Stimulated activated naive CD8-positive, alpha-beta T cell treated with anti-CD3 and anti-CD28 coated beads, Interleukin-15, Interleukin-2, amounts not matched to agents 100 ng/mL and 50 ng/mL, for 24 hours (primary cell): ENCODE measurements around the gene DNAH10.

Experiments
- H3K27ac Mint-ChIP-seq: one replicate; pipeline ENCODE4 v1.8.0; 2021; ENCODE audit warnings: mild to moderate bottlenecking, mixed read lengths
- H3K27me3 Mint-ChIP-seq: one replicate; pipeline ENCODE4 v1.8.0; 2021; ENCODE audit warnings: mixed read lengths
- H3K36me3 Mint-ChIP-seq: one replicate; pipeline ENCODE4 v1.8.0; 2021; ENCODE audit warnings: low read depth, mixed read lengths
- H3K4me1 Mint-ChIP-seq: one replicate; pipeline ENCODE4 v1.8.0; 2021; ENCODE audit warnings: low read depth, mixed read lengths
- H3K4me3 Mint-ChIP-seq: one replicate; pipeline ENCODE4 v1.8.0; 2021; ENCODE audit warnings: mild to moderate bottlenecking, mixed read lengths
- H3K9me3 Mint-ChIP-seq: one replicate; pipeline ENCODE4 v1.8.0; 2021; ENCODE audit warnings: mixed read lengths

Gene DNAH10

GRCh38 chr12:123890536-123890902 is 128.4 kb downstream of the DNAH10 start:
- Mint-ChIP-seq H3K4me3 (no peak overlapping the region), H3K36me3 (no peaks in the 10 kb centered on the region), H3K4me1 (no peaks in the 10 kb centered on the region), H3K27me3 (peaks cover 6% of the 10 kb centered on the region), H3K9me3 (no peaks in the 10 kb centered on the region), H3K27ac (peak overlapping the region; percentile 4)

DNA sequence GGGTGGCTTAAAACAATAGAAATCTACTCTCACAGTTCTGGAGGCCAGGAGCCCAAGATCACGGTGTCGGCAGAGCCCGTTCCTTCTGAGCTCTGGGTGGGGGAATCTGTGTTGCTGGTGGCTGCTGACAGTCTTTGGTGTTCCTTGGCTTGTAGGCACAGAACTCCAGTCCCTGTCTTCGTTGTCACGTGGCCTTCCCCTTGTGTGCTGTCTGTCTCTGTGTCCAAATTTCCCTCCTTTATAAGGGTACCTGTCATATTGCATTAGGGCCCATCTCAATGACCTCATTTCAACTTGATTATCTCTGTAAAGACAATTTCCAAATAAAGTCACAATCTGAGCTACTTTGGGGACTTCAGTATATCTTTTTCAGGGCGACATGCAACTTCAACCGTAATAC is 128.9 kb downstream of the DNAH10 start:
- Mint-ChIP-seq H3K9me3 (no peaks in the 10 kb centered on the region), H3K4me3 (no peak overlapping the region), H3K36me3 (no peaks in the 10 kb centered on the region), H3K27ac (no peak overlapping the region), H3K4me1 (no peaks in the 10 kb centered on the region), H3K27me3 (peaks cover 5% of the 10 kb centered on the region)

DNA sequence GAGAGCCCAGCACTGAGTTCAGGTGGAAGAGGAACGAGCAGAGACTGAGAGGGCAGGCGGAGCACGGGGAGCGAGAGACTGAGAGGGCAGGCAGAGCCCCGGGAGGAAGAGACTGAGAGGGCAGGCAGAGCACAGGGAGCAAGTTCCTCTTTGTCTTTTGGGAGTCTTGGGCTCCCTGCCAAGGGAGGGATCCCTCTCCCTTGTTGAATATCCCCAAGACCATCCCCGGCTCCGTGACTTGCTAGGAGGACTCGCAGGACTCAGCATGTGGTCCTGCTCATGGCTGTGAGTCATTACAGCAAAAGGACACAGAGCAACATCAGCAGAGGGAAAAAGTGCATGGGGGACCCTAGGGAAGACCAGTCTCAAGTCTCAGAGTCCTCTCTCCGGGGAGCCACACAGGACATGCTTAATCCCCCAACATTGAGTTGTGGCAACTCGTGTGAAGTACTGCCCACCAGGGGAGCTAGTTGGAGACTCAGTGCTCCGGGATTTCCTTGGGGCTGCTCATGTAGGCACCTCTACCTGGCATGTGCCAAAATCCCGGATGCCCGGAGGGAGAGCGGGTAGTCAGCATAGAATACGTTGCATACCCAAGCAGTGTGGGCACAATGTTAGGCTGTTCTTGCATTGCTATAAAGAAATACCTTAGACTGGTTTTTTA is 129.5 kb downstream of the DNAH10 start:
- Mint-ChIP-seq H3K4me1 (no peaks in the 10 kb centered on the region), H3K36me3 (no peaks in the 10 kb centered on the region), H3K9me3 (no peaks in the 10 kb centered on the region), H3K4me3 (no peak overlapping the region), H3K27ac (no peak overlapping the region), H3K27me3 (no peaks in the 10 kb centered on the region)

- no peak overlapping the region for H3K27ac Mint-ChIP-seq
- no peaks in the 10 kb centered on the region for H3K4me1 Mint-ChIP-seq
Measured at GRCh38 chr12:123892180-123892559, 130.1 kb downstream of the DNAH10 start.

GRCh38 chr12:123892853-123893252 is 130.8 kb downstream of the DNAH10 start:
- Mint-ChIP-seq H3K36me3 (no peaks in the 10 kb centered on the region), H3K27ac (no peak overlapping the region), H3K4me3 (no peak overlapping the region), H3K9me3 (no peaks in the 10 kb centered on the region), H3K4me1 (no peaks in the 10 kb centered on the region), H3K27me3 (no peaks in the 10 kb centered on the region)

More at GRCh38 chr12:123892180-123892559, 130.1 kb downstream of the DNAH10 start:
- Mint-ChIP-seq H3K27me3 (no peaks in the 10 kb centered on the region), H3K36me3 (no peaks in the 10 kb centered on the region), H3K9me3 (no peaks in the 10 kb centered on the region), H3K4me3 (no peak overlapping the region)

GRCh38 chr12:123893276-123893675 is 131.2 kb downstream of the DNAH10 start:
- H3K27me3 Mint-ChIP-seq, result no peaks in the 10 kb centered on the region
- no peaks in the 10 kb centered on the region for H3K9me3 Mint-ChIP-seq
- H3K27ac Mint-ChIP-seq, result no peak overlapping the region
- no peaks in the 10 kb centered on the region for H3K4me1 Mint-ChIP-seq
- H3K36me3 Mint-ChIP-seq, result no peaks in the 10 kb centered on the region
- no peak overlapping the region for H3K4me3 Mint-ChIP-seq

DNA sequence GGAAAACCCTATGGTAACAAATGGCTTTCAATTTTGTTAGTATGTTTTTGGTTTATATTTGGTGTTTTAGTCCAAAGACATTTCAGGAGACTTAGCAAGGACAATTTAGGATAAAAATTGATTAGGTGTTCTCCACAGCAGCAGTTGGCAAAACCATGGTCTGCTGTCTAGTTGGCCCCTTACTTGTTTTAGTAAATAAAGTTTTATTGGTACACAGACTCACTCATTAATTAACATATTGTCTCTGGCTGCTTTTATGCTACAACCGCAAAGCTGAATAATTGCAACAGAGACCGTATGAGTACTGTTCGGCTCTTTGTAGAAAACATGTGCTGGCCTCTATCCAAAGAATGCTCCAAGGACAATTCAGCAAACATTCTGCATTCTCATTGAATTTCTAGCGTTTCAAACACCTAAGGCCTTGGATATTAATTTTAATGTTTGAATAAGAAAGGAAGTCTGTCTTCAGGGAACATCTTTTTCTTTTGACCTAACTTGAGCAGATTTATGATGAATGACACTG is 132.8 kb downstream of the DNAH10 start:
- Mint-ChIP-seq H3K36me3 (no peaks in the 10 kb centered on the region), H3K27me3 (no peaks in the 10 kb centered on the region), H3K4me3 (no peak overlapping the region), H3K9me3 (no peaks in the 10 kb centered on the region), H3K4me1 (no peaks in the 10 kb centered on the region), H3K27ac (no peak overlapping the region)

GRCh38 chr12:123895451-123895850 is 133.3 kb downstream of the DNAH10 start:
- Mint-ChIP-seq H3K36me3 (no peaks in the 10 kb centered on the region), H3K9me3 (no peaks in the 10 kb centered on the region), H3K4me3 (no peak overlapping the region), H3K4me1 (no peaks in the 10 kb centered on the region), H3K27ac (no peak overlapping the region), H3K27me3 (no peaks in the 10 kb centered on the region)

DNA sequence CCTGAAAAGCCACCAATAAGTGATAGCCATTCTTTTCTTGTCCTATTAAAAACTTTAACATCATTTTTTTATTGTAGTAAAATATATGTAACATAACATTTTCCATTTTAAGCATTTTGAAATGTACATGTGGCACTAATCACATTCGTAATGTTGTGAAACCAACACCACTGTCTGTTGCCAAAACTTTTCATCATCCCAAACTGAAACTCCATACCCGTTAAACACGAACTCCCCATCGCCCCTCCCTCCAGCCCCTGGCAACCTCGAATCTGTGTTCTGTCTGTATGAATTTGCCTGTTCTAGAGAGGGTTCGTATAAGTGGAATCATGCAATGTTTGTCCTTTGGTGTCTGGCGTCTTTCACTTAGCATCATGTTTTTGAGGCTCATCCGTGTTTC is 134.7 kb downstream of the DNAH10 start:
- Mint-ChIP-seq H3K4me1 (peaks cover 5% of the 10 kb centered on the region), H3K27me3 (no peaks in the 10 kb centered on the region), H3K36me3 (no peaks in the 10 kb centered on the region), H3K9me3 (no peaks in the 10 kb centered on the region), H3K4me3 (no peak overlapping the region), H3K27ac (no peak overlapping the region)

DNA sequence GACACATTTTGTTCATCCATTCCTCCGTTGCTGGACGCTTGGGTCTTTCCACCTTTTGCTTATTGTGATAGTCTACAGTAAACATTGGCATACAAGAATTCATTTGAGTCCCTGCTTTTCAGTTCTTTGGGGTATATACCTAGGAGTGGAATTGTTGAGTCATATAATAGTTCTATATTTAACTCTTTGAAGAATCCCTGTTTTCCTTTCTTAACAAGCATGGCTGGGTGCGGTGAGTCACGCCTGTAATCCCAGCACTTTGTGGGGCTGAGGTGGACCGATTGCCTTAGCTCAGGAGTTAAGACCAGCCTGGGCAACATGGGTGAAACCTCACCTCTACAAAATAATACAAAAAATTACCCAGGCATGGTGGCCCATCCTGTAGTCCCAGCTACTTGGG is 135.1 kb downstream of the DNAH10 start:
- no peaks in the 10 kb centered on the region for H3K9me3 Mint-ChIP-seq
- peaks cover 5% of the 10 kb centered on the region for H3K4me1 Mint-ChIP-seq
- H3K27me3 Mint-ChIP-seq, result no peaks in the 10 kb centered on the region
- H3K27ac Mint-ChIP-seq, result no peak overlapping the region
- H3K4me3 Mint-ChIP-seq, result no peak overlapping the region
- no peaks in the 10 kb centered on the region for H3K36me3 Mint-ChIP-seq

DNA sequence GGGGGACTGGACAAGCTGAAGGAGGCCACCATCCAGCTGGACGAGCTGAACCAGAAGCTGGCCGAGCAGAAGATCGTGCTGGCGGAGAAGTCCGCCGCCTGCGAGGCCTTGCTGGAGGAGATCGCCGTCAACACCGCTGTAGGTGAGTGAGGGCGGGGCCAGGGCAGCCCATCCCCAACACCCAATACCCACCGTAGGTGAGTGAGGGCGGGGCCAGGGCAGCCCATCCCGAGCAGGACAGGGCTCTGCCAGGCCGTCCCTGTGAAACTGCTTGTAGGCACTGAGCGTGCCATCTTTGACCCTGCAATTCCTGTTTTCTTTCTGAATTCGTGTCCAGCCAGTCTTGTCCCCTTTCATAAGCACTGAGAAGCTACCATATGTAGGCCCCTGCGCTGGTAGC is 136.6 kb downstream of the DNAH10 start:
- Mint-ChIP-seq H3K36me3 (no peaks in the 10 kb centered on the region), H3K9me3 (no peaks in the 10 kb centered on the region), H3K27ac (no peak overlapping the region), H3K27me3 (no peaks in the 10 kb centered on the region), H3K4me1 (peaks cover 5% of the 10 kb centered on the region), H3K4me3 (no peak overlapping the region)

DNA sequence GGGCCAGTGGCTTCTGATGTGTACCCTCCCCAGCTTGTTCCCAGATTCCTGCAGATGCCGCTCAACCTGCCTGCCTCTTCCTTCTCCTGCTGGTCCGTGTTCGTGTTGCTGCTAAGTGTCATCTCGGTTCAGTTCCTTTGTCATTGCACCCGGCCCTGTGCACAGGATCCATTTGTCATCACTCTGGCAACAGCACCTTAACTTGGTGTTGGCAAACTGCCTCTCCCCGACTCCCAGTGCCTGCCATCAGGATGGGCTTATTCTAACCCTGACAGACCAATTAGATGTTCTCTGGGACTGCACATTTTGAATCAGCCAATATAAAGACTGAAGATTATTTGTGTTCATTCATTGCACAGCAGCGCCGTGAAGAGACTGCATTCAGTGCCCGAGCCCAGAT is 137.3 kb downstream of the DNAH10 start:
- Mint-ChIP-seq H3K4me1 (peaks cover 5% of the 10 kb centered on the region), H3K27me3 (no peaks in the 10 kb centered on the region), H3K27ac (no peak overlapping the region), H3K9me3 (no peaks in the 10 kb centered on the region), H3K36me3 (no peaks in the 10 kb centered on the region), H3K4me3 (no peak overlapping the region)

- no peak overlapping the region for H3K4me3 Mint-ChIP-seq
- H3K27ac Mint-ChIP-seq, result no peak overlapping the region
- H3K27me3 Mint-ChIP-seq, result no peaks in the 10 kb centered on the region
- H3K36me3 Mint-ChIP-seq, result no peaks in the 10 kb centered on the region
- H3K9me3 Mint-ChIP-seq, result no peaks in the 10 kb centered on the region
- H3K4me1 Mint-ChIP-seq, result peaks cover 9% of the 10 kb centered on the region
Measured at GRCh38 chr12:123900871-123901376, 138.8 kb downstream of the DNAH10 start.

- Mint-ChIP-seq H3K4me1 (peaks cover 9% of the 10 kb centered on the region), H3K9me3 (no peaks in the 10 kb centered on the region), H3K36me3 (no peaks in the 10 kb centered on the region), H3K27ac (no peak overlapping the region), H3K27me3 (no peaks in the 10 kb centered on the region), H3K4me3 (no peak overlapping the region)
Measured at GRCh38 chr12:123902821-123903220, 140.7 kb downstream of the DNAH10 start.

GRCh38 chr12:123903301-123904065 is 141.4 kb downstream of the DNAH10 start:
- Mint-ChIP-seq H3K27me3 (no peaks in the 10 kb centered on the region), H3K4me1 (peaks cover 9% of the 10 kb centered on the region), H3K4me3 (no peak overlapping the region), H3K9me3 (no peaks in the 10 kb centered on the region), H3K27ac (no peak overlapping the region), H3K36me3 (no peaks in the 10 kb centered on the region)
